ENCODE results near the gene IDNK. TPM values are rescaled to one million over a fixed set of nuclear protein-coding genes. Genes with fewer than 3 reads are reported as not detected.

Gene IDNK
- total RNA-seq, 1 donor from 2014 or later: 3.6 TPM

GRCh38 chr9:83628540-83628939, 5.6 kb downstream of the IDNK start:
- H3K36me3 ChIP-seq (ENCODE audit: control insufficient read depth, insufficient read depth, low read length): peaks cover 4% of the 10 kb centered on the region
- no peaks in the 10 kb centered on the region for H3K27me3 ChIP-seq (ENCODE audit: control insufficient read depth, insufficient read depth, low read length)
- TF ChIP-seq CTCF (IDR thresholded peaks at IDR 0.05; ENCODE audit: insufficient read depth, low read length, poor library complexity, severe bottlenecking): no peak
- DNase-seq (ENCODE audit: low read depth): no peak
- H3K4me3 ChIP-seq (ENCODE audit: low read depth, low read length): no peak overlapping the region

- Histone ChIP-seq H3K27me3 (ENCODE audit: control insufficient read depth, insufficient read depth, low read length) (no peaks in the 10 kb centered on the region), H3K36me3 (ENCODE audit: control insufficient read depth, insufficient read depth, low read length) (peaks cover 4% of the 10 kb centered on the region), H3K4me3 (ENCODE audit: low read depth, low read length) (no peak overlapping the region)
These were observed 6.6 kb downstream of the IDNK start for GRCh38 chr9:83629433-83630104.

GRCh38 chr9:83630938-83631457, 8.1 kb downstream of the IDNK start:
- TF ChIP-seq CTCF (IDR thresholded peaks at IDR 0.05; ENCODE audit: insufficient read depth, low read length, poor library complexity, severe bottlenecking): no peak
- H3K36me3 ChIP-seq (ENCODE audit: control insufficient read depth, insufficient read depth, low read length): peaks cover 4% of the 10 kb centered on the region
- no peaks in the 10 kb centered on the region for H3K27me3 ChIP-seq (ENCODE audit: control insufficient read depth, insufficient read depth, low read length)
- H3K4me3 ChIP-seq (ENCODE audit: low read depth, low read length): no peak overlapping the region
- DNase-seq (ENCODE audit: low read depth): no peak

More at GRCh38 chr9:83629433-83630104, 6.6 kb downstream of the IDNK start:
- TF ChIP-seq CTCF (IDR thresholded peaks at IDR 0.05; ENCODE audit: insufficient read depth, low read length, poor library complexity, severe bottlenecking): no peak
- no peak for DNase-seq (ENCODE audit: low read depth)

GRCh38 chr9:83633255-83633654, 10.3 kb downstream of the IDNK start:
- Histone ChIP-seq H3K36me3 (ENCODE audit: control insufficient read depth, insufficient read depth, low read length) (no peaks in the 10 kb centered on the region), H3K4me3 (ENCODE audit: low read depth, low read length) (no peak overlapping the region), H3K27me3 (ENCODE audit: control insufficient read depth, insufficient read depth, low read length) (no peaks in the 10 kb centered on the region)
- TF ChIP-seq CTCF (IDR thresholded peaks at IDR 0.05; ENCODE audit: insufficient read depth, low read length, poor library complexity, severe bottlenecking): no peak
- DNase-seq (ENCODE audit: low read depth): no peak

GRCh38 chr9:83633676-83634075, 10.7 kb downstream of the IDNK start:
- DNase-seq (ENCODE audit: low read depth): peak; percentile 26
- H3K36me3 ChIP-seq (ENCODE audit: control insufficient read depth, insufficient read depth, low read length): no peaks in the 10 kb centered on the region
- H3K4me3 ChIP-seq (ENCODE audit: low read depth, low read length): no peak overlapping the region
- no peak for TF ChIP-seq CTCF (IDR thresholded peaks at IDR 0.05; ENCODE audit: insufficient read depth, low read length, poor library complexity, severe bottlenecking)
- H3K27me3 ChIP-seq (ENCODE audit: control insufficient read depth, insufficient read depth, low read length): no peaks in the 10 kb centered on the region

- no peak for DNase-seq (ENCODE audit: low read depth)
- no peak for TF ChIP-seq CTCF (IDR thresholded peaks at IDR 0.05; ENCODE audit: insufficient read depth, low read length, poor library complexity, severe bottlenecking)
- no peaks in the 10 kb centered on the region for H3K27me3 ChIP-seq (ENCODE audit: control insufficient read depth, insufficient read depth, low read length)
- no peaks in the 10 kb centered on the region for H3K36me3 ChIP-seq (ENCODE audit: control insufficient read depth, insufficient read depth, low read length)
- H3K4me3 ChIP-seq (ENCODE audit: low read depth, low read length): no peak overlapping the region
These were observed 13.9 kb downstream of the IDNK start for GRCh38 chr9:83636813-83637212.
